SHP77 treated with DMSO at 0.1 percent for 48 hours (cell line): ENCODE results near the gene PTGER3.
"Not testable (repeated sequence)": the region's sequence is repeated elsewhere in the genome, so short reads cannot be mapped to it uniquely, and the experiment has no call there.

Source experiments
- DNase-seq: peaks from one replicate; lab custom pipeline; 2025; lab: John Stamatoyannopoulos, UW

PTGER3 gene

DNA sequence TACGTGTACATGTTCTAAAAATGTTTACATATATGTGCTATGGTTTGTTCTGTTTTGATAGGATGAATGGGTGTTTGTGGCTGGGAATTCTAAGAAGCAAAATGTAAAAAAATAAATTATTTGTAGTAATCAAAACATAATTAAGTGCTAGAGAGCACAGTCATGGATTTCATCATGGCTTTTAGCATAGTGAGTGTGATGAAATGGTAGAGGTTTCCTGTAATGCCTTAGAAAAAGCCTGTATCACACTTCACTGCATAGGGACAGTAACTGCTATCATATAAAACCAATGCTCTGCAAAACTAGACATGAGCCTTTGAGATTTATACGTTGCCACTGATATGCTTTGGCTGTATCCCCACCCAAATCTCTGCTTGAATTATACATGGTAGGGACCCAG lies 99.8 kb downstream of the PTGER3 start:
- no peak for DNase-seq

DNA sequence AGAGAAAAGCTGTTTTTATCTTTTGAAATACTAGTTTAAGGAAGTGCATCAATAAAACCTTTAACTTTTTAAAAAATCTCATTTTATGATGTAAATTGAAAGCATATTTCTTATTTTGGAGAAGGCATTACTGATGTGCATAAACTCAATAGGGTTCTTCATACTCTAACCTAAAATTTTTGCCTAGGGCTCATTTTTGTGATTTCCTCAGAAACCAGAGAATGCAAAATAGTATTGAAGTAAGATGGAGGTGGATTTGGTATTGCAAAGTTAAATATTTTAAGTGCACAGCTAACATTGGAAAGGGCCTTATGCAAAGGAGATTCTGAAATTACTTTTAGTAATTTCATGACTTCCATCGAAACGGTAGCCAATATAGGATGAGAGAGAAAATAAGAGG lies 101.9 kb downstream of the PTGER3 start:
- no peak for DNase-seq

DNA sequence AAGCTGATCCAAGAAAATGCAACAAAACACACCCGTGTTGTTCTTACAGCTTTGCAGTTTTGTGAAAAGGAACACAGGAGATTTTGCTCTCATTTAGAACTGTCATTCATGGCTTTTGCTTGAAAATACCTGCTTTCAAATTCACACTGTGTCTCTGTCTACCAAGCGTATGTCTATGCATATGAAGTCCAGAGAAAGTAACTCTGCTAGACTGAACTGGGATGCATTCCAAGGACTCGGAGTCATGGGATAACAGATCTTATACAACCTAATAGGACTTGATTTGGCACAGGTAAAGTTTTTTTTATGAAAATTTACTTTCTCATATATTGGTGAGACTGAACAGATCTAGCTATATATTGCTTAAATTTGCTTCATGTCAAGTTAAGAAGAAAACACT lies 102.4 kb downstream of the PTGER3 start:
- DNase-seq = no peak

DNA sequence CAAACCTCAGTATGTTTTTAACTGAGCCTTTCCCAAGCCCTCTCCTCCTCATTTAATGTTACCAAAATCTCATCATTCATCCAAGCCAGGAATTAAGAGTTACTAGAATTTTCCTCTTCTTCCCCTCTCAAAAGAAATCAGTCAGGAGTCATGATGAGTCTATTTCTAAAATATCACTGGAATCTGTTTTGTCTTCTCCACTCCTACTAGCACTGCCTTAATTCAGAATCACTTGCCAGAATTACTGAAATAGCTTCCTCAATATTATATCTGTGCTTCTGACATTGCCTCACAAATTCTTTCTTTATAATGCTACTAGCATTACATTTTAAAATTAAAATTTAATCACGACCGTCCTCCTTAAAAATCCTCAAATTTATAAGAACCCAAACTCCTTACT lies 106.1 kb downstream of the PTGER3 start:
- DNase-seq = no peak

DNA sequence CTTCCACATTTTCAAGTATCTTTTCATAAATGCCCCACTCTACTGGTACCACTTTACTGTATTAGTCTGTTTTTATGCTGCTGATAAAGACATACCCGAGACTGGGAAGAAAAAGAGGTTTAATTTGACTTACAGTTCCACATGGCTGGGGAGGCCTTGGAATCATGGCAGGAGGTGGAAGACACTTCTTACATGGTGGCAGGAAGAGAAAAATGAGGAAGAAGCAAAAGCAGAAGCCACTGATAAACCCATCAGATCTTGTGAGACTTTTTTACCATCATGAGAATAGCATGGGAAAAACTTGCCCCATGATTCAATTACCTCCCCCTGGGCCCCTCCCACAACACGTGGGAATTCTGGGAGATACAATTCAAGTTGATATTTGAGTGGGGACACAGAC lies 107.2 kb downstream of the PTGER3 start:
- DNase-seq = not testable (repeated sequence)

DNA sequence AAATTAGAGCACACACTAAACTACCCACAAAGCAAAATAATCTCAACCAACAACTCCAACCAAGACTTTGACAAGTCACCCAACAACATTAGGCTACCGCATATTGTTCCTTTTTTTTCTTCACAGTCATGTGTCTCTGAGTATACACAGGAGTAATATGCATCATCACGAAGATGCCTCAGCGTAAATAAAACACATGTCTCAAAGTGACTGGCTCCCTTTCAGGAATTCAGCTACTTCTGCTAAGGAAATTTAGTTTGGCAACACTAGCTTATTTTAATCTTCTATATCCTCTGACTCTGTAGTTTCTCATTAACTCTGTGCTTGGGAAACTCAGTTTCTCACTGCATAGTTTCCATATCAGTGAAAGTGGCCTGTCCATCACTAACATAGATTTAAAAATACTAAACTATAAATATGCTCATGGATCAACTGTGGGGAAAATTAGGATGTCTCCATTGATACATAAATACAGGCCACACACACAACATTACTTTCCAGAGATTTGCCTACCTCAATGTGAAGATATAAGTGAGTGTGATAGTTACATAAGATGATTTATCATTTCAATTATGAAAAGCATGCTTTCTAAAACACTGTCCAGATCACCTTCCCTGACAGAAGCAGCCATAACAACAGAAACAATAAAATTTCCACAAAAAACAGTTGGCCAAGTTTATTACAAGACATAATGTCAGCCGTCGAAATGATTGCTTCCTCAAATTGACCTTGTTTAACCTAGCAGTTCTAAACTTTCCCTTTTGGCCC lies 113.2 kb downstream of the PTGER3 start:
- no peak for DNase-seq

DNA sequence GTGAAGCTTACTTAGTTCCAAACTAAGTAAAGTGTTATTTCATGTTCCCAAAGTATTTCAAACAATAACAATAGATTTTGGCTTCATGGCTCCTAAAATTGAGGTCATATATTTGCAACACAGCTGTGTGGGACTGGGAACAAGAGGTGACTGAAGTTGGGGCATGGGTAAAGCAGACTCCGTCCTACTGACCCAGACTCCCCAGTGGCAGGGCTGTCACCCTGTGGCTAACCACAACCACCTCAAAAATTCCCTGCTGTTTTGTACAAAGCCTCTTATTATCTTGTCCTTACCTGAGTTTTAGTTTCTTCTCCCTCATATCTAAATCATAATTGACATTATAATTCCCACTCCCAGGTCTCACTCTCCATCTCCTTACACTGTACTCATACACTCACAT lies 117.6 kb downstream of the PTGER3 start:
- DNase-seq = no peak

DNA sequence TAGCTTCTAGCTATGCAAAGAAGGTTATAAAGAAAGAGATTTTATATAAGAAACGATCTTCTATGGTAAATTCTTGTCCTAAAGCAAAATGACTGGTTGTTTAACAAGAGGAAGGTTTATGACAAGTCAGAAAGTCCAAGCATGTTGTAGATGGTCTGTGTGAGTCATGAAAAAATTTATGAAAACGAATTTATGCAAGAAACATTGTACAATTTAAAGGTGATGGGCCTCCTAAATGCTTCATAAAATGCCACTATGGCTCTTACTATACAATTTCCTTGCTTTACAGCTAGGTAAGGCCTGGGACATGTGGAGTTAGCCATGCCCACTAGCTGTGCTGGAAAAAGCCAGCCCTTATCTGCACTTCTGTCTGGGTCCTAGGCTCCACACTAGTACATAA lies 125.4 kb downstream of the PTGER3 start:
- no peak for DNase-seq
